ENCODE results near the gene NREP.

DNA sequence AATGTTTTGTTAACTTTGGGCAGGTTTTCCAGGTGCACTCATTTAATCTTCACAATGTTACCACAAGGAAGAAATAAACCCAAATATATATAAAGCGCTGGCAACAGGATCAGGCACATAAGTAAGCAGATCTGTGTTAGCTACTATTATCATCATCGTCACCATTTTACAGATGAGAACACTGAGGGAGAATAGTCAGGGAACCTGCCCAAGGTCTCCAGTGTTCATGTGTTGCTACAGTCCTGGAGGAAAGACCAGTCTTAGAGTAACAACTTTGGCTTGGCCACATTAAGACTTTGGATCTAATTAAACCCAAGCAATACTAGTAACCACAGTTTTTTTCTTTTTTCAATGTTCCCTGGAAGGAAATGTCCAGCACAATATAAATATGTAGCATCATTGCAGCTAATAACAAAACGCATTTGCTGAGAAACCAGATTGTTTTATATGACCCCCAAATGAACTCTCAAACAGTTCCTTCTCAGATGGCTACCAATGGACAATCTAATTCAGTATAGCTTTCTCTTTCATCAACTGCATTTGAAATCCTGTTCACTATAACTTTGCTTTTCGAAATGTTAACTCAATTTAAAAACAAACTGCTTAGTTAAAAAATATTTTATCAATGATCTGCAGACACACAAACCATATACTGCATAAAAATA is 11.8 kb downstream of the NREP start:
- TF ChIP-seq POLR2AphosphoS5 (IDR thresholded peaks at IDR 0.05; ENCODE audit: low read length), result no peak
- no peak for TF ChIP-seq POLR2A (IDR thresholded peaks at IDR 0.05; ENCODE audit: low read depth, low read length)
- TF ChIP-seq CHD2 (IDR thresholded peaks at IDR 0.05; ENCODE audit: borderline replicate concordance, low read depth, low read length), result no peak
- TF ChIP-seq ZNF24 (IDR thresholded peaks at IDR 0.05), result no peak
- no peak for TF ChIP-seq KAT2A (conservative IDR thresholded peaks at IDR 0.05; ENCODE audit: control insufficient read depth, low read depth, low read length)
- TF ChIP-seq, protein P1, sequence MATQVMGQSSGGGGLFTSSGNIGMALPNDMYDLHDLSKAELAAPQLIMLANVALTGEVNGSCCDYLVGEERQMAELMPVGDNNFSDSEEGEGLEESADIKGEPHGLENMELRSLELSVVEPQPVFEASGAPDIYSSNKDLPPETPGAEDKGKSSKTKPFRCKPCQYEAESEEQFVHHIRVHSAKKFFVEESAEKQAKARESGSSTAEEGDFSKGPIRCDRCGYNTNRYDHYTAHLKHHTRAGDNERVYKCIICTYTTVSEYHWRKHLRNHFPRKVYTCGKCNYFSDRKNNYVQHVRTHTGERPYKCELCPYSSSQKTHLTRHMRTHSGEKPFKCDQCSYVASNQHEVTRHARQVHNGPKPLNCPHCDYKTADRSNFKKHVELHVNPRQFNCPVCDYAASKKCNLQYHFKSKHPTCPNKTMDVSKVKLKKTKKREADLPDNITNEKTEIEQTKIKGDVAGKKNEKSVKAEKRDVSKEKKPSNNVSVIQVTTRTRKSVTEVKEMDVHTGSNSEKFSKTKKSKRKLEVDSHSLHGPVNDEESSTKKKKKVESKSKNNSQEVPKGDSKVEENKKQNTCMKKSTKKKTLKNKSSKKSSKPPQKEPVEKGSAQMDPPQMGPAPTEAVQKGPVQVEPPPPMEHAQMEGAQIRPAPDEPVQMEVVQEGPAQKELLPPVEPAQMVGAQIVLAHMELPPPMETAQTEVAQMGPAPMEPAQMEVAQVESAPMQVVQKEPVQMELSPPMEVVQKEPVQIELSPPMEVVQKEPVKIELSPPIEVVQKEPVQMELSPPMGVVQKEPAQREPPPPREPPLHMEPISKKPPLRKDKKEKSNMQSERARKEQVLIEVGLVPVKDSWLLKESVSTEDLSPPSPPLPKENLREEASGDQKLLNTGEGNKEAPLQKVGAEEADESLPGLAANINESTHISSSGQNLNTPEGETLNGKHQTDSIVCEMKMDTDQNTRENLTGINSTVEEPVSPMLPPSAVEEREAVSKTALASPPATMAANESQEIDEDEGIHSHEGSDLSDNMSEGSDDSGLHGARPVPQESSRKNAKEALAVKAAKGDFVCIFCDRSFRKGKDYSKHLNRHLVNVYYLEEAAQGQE (IDR thresholded peaks at IDR 0.05; ENCODE audit: low read depth, low read length), result no peak
- no peak for TF ChIP-seq WRNIP1 (IDR thresholded peaks at IDR 0.05; ENCODE audit: borderline replicate concordance, low read depth, low read length)
- TF ChIP-seq EP300 (IDR thresholded peaks at IDR 0.05; ENCODE audit: borderline replicate concordance in 1 of 2, control insufficient read depth in 1 of 2, low read depth in 2 of 2, low read length in 2 of 2), result no peak
- TF ChIP-seq CREB1 (IDR thresholded peaks at IDR 0.05; ENCODE audit: low read depth), result no peak

All from GM12878 (cell line).